HG03558 (cell line): Measurements from ENCODE around the gene KCNJ2.

Experiments used
- ATAC-seq: cut with Tn5 transposase; IDR thresholded peaks from one replicate; pipeline ENCODE4 v1.9.1; 2021; ENCODE audit warnings: moderate number of reproducible peaks; ENCODE audit not compliant: unreplicated experiment; ENCODE audit errors: extremely low read depth

The KCNJ2 gene

DNA sequence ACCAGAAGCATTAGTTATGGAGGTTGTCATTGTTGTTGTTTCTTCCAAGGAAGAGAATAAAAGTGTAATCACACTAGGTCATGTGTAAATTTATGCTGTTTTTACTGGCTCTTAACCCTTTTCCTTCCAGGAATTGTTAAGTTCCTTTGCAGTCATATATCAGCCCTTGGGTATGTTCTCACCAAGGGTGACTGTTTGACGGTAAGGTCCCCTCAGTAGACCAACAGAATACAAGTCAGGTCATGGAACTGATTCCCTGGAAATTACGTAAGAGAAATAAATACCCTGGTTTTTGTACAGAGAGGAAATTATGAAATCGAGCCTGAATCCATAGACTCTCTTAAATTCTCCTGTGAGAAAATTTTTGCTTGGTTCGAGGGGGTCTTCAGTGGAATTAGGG is 11.2 kb upstream of the KCNJ2 start:
- ATAC-seq, result no peak

DNA sequence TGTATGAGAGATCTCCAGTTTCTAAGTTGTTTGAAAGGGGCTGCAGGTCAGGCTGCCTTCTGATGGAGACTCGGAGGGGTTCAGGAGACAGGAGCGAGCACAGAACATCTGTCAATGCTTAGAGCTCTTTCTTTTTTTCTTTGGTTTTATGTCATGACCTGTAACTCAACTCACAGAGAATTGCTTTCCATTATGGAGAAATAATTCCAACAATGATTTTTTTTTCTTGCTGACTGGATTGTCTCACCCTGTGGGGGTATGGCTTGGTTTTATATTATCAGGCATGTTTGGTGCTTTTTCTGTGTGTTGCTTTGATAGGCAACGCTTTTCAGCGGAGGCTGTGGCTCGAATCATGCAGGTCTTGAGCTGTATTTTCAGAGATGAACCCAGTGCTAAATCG is 10.7 kb upstream of the KCNJ2 start:
- no peak for ATAC-seq

DNA sequence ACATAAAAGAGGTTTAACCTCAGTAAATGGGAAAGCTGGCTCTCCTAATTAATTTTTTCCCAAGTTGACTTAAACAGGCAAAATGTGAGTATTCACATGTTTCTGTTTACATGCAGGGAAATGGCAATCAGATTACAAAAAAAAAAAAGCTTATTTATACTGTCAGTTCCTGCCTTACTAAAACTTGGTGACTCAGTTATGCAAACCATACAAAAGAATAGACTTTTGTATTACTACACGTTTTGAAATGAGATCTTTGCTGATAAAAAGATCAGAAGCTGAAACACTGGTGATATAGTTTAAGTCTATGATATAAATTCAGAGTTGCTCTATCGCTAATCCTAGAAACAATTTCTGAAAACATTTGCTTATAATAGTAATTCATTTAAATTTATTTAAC is 9.4 kb upstream of the KCNJ2 start:
- ATAC-seq, result no peak

DNA sequence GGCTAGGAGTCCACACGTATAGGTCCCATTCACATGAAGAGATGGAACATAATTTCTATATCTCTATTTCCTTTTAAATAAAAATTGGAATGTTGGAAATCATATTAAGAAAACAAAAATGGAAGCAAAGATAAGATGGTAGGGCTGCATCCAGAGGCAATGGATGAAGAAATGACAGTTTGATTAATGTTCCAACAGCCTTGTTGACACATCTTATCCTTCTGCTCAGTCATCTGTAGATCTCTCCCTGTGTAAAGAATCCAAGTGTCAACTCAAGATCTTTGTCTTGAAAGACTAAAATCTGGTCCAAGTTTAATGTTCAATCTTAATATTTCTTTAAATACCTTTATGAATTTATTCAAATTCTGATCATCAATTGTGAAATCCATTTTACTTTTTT is 7.8 kb upstream of the KCNJ2 start:
- no peak for ATAC-seq

DNA sequence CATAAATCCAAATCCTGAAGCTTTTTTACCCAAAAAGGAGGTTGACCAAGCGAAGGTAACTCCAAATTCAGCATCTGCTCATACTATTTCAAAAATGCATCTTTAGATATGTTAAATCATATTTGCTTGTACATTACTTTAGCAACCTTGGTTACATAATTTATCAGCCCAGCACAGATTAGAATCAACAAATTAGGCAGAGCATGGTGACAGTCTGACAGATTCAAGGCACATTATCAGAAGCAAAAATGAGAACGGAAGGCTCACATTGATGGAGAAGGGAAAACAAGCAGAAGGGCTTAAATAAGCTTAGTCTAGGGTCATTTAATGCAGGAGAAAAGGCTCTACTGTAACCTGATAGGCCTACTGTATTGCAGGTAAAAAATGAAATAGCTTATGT is 3.9 kb upstream of the KCNJ2 start:
- ATAC-seq, result no peak

DNA sequence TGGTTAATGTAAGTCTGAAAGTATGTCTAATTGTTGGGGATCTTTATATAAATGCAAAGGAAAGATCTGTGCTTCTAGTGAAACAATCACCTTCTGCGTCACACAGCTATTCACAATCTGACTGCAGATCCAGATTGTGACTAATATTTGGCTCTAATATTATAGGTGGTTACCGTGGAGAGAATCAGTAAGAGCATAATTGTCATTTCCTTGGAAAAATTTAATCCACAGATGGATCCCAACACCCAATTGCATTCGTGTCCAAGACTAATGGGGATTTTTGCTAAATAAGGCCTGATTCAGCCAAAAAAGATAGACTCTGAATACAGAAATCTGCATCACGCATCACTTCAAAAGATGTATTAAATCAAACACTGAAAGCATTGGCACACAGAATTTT is 2.7 kb upstream of the KCNJ2 start:
- ATAC-seq, result no peak

DNA sequence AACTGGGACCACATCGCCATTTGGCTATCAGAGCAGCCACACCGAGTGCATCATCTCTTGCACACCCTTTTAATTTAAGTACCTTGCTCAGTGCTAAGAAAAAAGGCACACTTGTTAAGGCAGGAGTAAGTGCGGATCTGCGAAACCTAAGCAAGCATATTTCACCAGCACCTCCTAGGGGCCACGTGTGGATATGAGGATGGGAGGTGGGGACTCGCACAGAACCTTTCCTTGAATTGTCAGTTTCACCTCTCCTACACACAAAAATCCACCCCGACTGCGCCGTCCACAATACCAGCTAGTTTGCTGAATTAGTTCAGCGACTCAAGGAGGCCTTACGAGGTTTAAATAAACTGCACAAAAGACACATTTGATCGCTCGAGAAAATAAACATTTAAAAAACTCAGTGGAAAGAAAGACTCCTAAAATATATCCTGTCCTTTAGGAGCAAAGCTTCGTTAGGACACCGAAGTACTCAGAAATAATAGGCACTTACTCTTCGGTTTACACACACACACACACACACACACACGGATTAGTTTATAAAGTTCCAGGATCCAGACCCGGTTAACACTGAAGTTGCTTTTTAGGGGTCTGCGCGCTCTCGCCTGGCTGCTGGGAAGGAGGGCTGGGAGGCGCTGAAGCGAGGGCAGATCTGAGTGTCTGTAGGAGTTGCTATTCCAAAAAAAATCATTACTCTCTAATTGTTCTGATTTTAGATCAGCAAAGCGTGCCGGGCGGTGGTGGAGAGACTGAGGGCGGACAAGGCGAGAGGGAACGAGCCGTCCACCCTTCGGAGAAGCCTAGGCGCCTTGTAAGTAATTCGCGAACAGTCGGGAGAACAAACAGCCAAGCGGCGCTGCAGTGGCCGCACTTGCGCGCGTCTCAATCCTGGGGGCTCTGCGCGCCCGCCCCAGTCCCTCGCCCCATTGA is 1.0 kb upstream of the KCNJ2 start:
- ATAC-seq, result no peak

DNA sequence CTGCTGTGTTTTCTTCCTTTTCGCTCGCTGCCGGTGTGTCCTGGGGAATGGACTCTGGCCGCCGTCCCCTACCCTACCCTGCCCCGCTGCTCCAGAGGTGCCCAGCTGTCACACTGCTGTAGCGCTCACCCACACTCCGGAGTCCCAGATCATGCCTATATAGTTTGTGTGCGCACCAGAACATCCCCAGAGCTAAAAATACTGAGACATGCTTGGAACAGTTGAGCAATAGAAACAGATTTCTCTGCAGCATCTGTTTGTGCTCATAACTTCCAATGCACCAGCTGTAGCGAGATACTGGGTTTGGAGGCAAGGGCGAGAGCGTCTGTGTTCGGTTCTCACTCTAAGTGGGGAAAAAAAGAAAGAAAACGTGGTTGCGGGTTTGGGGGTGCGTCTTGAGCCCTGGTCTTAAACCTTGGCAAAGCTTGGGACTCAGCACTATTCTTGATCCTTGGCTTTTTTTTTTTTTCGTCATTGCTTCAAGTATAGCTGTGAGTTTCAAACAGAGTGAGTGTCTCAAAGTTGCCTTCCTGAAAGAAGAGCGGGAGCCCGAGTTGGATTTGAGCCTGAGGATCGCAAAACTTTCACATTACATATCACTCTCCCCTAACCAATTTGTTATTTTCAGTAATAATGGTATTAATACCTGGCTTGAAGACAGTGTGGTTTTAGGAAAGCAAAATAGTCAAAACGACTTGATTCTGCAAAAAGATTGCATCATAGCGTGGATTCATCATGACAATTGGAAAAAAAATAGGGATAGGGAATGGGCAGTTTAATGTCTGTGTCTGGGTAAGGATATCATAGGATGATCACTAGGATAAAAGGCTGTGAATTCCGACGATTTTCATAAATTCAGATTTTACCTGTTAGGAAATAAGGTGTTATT is 621 bp downstream of the KCNJ2 start:
- ATAC-seq, result no peak

DNA sequence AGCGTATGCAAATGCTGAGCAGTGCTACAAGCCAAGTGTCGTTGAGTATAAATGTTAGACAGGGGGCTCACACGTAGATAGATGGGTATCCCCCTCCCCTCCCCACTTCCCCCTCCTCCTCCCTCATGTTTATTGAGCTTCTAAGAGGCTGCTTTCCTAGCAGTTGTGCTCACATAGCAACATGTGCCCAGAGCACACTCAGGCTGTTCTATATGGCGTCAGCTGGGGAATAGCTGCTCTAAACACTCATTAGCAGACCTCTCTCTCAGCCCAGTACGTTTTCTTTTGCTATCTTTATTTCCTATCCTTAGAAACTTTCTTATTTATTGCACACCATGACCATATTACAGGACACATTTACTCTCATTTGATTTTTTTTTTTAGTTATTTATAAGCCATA is 1.8 kb downstream of the KCNJ2 start:
- ATAC-seq, result no peak

DNA sequence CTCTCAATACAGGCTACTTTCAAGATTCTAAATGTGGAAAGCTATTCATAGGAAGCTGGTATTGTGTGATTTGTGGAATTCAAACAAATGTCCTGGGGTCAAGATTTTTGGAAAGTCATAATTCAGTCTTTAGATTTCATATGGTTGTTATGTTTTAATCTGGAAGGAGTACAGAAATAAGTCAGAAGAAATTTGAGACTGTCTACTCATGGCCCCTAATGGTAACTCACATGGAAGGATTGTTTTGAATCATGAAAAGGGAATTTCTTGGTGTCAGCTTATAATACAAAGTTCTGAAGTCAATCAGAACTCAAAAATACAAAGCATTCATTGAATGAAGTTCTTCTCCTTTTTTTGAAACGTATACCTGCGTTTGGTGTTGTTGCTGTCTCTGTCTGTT is 3.1 kb downstream of the KCNJ2 start:
- ATAC-seq, result no peak

DNA sequence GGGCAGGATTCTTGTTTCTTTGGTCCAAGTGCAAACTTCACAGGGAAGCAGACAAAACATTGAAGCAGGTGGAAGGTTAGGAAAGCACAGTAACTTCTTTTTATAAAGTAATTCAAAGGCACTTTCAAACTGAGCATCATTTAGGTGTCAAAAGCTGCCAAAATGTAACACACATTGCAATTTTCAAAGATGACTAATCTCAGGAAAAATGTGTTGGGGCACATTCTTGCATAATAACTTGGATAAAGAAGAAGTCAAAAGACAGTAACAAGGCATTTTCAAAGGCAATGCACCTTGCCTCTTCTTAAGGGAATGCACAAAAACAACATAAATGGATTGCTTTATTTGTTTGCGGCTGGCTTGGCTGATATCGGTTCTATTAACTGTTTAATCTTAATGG is 3.6 kb downstream of the KCNJ2 start:
- ATAC-seq, result no peak

DNA sequence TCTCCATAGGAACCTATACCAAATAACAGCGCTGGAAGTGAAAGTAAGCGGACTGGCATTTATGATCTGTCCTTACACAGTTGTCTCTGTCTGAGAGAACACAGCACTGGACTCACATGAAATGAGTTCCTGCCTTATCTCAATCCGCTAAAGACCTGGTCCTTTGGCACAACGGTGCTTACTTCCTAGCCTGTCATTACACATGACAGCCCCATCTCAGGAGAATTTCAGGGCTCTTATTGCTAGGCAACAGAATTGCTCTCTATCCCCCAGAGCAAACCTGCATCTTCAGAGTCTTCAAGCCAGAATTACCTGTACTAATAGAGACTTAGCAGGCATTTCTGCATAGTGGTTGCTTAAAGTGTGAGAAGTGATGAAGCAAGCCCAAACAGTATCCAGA is 4.3 kb downstream of the KCNJ2 start:
- ATAC-seq, result no peak

DNA sequence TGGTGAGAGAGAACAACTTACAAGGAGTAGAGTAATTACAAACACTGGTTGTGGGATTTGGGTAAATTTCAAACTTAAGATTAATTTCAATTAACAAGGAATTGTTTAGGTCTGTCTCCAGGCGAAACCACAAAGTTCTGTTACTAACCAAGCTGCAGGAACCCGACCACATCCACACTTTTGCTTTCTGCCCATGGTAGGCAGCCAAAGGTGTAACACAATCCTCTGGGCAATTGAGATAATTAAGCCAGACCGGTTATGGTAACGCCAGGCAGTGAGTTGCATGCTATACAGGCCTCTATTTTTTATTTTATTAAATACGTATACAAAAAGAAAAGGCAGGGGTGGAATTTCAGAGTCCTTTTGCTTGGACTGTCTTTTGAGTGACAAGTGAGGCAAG is 12.0 kb downstream of the KCNJ2 start:
- ATAC-seq, result no peak

DNA sequence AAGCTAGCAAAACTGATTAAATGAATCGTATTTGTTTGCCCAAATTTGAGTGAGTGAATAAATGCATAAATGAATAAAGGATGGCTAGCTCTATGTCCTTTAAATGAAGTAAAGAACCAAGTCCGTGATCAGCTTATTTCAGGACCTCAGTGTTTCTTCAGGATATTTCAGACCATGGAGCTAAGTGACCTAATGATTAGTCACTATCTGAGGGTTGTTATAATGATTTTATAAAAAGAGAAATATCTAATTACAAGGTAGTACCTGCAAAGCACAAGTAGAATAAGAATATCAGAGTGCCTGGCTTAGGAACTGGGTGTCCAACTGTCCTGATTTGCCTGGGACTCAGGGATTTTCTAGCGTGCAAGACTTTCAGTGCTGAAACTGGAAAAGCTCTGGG is 12.5 kb downstream of the KCNJ2 start:
- ATAC-seq, result no peak

DNA sequence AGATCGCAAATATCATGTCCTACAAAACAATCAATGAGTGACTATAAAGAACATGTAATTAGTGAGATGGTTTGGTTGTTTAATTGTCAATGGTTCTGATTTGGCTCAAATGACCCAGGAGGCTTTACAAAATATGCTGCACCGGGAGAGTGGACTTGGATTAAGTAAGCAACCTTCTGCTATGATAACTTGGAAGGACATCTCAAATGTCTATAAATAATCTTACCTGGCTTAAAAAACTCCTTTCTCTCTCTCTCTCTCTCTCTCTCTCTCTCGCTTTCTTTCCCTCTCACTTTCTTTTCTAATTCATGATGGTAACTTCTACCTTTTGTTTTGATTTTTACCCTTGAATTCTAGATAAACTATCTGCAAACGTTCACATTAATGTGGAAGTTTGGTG is 14.2 kb downstream of the KCNJ2 start:
- ATAC-seq, result no peak

DNA sequence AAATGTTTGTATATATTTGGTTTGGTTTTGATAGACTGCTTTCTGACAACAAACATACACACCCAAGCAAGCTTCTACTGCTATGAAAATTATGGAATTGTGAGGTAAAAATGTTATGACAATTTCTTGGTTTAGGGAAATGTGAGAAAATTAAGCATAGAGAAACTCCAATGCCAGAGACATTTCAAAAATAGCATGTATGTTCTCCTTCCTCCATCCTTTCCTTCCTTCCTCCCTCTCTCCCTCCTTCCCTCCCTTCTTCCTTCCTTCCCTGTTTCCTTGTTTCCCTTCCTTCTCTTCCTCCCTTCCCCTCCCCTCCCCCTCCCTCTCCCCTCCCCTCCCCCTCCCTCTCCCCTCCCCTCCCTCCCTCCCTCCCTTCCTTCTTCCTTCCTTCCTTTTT is 14.9 kb downstream of the KCNJ2 start:
- ATAC-seq, result no peak

DNA sequence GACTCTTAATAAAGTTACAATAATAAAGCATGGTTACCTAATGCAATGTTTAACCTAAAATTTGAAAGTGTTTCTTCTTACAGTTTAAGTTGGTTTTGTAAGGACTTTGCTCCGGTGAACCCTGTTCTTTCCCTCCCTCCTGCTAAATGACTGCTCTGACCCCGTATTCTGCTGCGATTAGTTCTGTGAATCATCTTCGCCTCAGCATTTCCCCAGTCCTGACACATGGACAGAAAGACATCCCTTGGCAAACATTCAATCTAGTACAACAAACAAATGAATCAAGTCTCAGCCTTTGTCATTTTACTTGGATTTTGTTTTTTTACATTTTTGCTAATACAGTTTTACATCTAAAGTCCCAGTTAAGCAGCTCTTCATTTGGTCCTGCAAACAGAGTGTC is 15.4 kb downstream of the KCNJ2 start:
- ATAC-seq, result no peak

DNA sequence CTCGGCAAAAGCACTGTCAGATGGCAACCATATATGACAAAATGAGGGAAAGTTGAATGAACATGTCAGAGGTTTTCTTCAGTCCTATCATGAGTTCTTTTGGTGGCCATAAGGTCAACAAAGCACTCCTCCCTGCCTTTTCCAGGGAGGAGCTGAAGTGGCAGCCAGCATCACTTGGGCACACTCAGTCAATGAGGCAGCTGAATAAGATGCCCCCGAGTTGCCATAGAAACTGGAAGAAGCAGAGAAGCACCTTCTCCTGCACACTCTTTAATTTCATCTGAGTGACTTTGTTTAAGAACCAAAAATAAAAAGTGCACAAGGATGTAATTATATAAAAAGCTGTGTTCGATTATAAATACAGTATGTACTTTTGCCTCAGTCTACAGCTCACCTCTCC is 16.0 kb downstream of the KCNJ2 start:
- ATAC-seq, result no peak

DNA sequence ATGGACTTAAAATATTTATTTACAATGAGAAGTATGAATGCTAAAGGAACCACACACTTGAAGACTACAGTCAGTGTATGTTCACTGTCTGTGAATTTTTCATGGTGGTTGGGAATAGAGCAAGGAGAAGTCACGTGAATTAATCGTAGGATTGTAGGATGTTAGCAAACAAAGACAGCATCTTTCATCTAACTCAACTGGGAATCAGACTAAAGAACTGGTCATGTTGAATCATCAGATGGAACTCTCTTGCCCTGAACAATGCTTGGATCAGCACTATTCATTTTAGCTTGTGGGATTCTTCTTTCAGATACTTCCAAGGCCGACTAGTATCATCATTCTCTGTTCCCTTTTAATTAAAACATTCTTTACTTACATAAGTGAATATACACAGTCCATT is 18.1 kb downstream of the KCNJ2 start:
- no peak for ATAC-seq

DNA sequence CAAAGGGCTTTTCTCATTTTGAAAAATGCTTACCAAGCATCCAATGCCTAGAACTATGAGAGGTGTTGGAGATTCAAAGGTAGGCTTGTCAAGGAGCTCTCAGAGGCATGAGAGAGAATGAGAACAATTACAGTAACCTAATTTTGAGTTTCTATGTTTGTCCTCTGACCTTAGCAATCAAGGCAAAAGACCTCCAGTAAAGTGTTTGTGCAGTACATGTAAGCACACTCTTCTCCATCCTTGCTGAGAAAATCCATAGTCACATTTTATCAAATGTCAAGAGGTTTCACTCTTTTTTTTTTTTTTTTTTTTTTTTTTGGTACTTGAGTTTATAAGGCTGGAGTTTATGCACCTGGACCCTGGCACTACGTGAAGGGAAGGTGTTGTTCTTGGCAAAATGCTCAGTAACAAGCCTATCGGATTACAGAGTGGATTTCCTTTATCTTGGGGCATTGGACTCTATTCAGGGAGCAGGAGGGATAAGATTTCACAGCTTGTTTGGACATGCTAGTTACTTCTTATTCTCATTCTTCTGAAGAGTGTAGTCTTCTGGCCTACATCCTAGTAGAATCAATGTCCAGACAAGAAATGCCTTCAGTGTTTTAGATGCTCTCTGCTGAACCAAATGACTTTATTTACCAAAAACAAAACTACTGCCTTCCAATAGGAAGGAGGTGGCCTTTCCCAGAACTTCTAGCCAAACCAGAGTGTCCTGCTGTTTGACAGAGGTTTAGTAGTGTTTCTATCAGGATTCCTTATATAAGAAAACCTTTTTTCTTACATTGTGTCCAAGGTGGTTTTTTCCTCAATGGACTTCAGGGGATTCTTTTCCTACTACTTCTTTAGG is 21.9 kb downstream of the KCNJ2 start:
- ATAC-seq, result no peak

DNA sequence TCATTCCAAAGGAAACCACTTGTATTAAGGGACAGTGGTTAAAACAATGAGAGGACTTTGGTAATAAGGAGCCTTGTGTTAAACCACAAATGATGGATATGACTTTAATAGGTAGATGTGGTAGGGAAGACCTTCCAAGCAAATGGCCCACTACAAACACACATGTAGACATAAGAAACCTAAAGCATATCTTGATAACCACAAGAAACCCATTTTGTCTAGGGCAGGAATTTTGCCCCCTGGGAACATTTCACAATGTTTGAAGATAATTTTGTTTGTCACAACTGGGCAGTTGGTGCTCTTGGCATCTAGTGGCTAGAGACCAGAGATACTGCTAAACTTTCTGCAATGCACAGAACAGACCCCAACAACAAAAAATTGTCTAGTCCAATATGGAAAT is 25.8 kb downstream of the KCNJ2 start:
- no peak for ATAC-seq
